H1 (cell line): Measurements from ENCODE around the gene OR1M1. TPM values are rescaled to one million over a fixed set of nuclear protein-coding genes. Genes with fewer than 3 reads are reported as not detected.

Source experiments
- CTCF ChIA-PET: fragments of 300-600 bp; sonication (Branson Sonifier 250); formaldehyde crosslinking; loops from one replicate; lab custom pipeline; 2021; ENCODE audit not compliant: partially characterized antibody; lab: Charles Lee
- POLR2A ChIA-PET: fragments of 300-600 bp; sonication (Branson Sonifier 250); formaldehyde crosslinking; loops from one replicate; lab custom pipeline; 2021; ENCODE audit warnings: inconsistent platforms; ENCODE audit not compliant: partially characterized antibody; lab: Charles Lee
- DNase-seq, 2 experiments: peaks; one replicate each; pipeline versions ENCODE4 v3.0.0 to v3.0.0-alpha.2; 2010 to 2022; ENCODE audit warnings: low spot score in 2 of 2, low read depth in 1 of 2, mixed read lengths in 1 of 2
- FAIRE-seq: peaks from 2 replicates; lab custom pipeline; 2011; peaks lifted over from hg19 to GRCh38; lab: Jason Lieb, UNC
- H2AFZ ChIP-seq: 2 replicates; pipeline ENCODE4 v1.8.1; 2012; ENCODE audit warnings: low read length, inconsistent platforms
- H2AK5ac ChIP-seq: 2 replicates; pipeline ENCODE4 v1.6.1; 2013; ENCODE audit warnings: low read depth, low read length
- H2BK120ac ChIP-seq: replicated peaks from 2 replicates; pipeline ENCODE3; 2013; ENCODE audit warnings: low read depth, low read length, inconsistent platforms
- H2BK12ac ChIP-seq: 2 replicates; pipeline ENCODE4 v1.6.1; 2013; ENCODE audit warnings: low read depth, low read length
- H2BK15ac ChIP-seq: 2 replicates; pipeline ENCODE4 v1.6.1; 2013; ENCODE audit warnings: low read length
- H2BK20ac ChIP-seq: 2 replicates; pipeline ENCODE4 v1.6.1; 2013; ENCODE audit warnings: low read length
- H2BK5ac ChIP-seq: 2 replicates; pipeline ENCODE4 v1.6.1; 2013; ENCODE audit warnings: low read depth, low read length
- H3K14ac ChIP-seq: 2 replicates; pipeline ENCODE4 v1.6.1; 2013; ENCODE audit warnings: inconsistent platforms; ENCODE audit not compliant: insufficient read length
- H3K18ac ChIP-seq: 2 replicates; pipeline ENCODE4 v1.6.1; 2013; ENCODE audit warnings: low read length; ENCODE audit errors: extremely low read depth
- H3K23ac ChIP-seq: 2 replicates; pipeline ENCODE4 v1.6.1; 2013; ENCODE audit warnings: inconsistent platforms; ENCODE audit not compliant: insufficient read length
- H3K23me2 ChIP-seq: 2 replicates; pipeline ENCODE4 v1.6.1; 2013; ENCODE audit warnings: low read depth, low read length
- H3K27ac ChIP-seq: 2 replicates; pipeline ENCODE4 v1.6.1; 2011; ENCODE audit warnings: low read depth, low read length, inconsistent platforms
- H3K27me3 ChIP-seq, 4 experiments: replicated peaks in 1 of 4; 1 replicate in 1 of 4; 2 replicates in 3 of 4; pipeline versions ENCODE4 v1.6.1 to v1.8.1; 2011 to 2013; ENCODE audit warnings: low read length in 3 of 4, mild to moderate bottlenecking in 3 of 4, inconsistent platforms in 2 of 4, mixed read lengths in 2 of 4, moderate library complexity in 1 of 4; ENCODE audit not compliant: control insufficient read depth in 3 of 4, insufficient read depth in 3 of 4; ENCODE audit errors: extremely low read depth in 1 of 4
- H3K36me3 ChIP-seq, 4 experiments: 2 replicates each; pipeline versions ENCODE4 v1.6.1 to v1.8.1; 2011 to 2013; ENCODE audit warnings: mild to moderate bottlenecking in 4 of 4, low read length in 3 of 4, moderate library complexity in 2 of 4, control low read depth in 1 of 4, inconsistent platforms in 1 of 4; ENCODE audit not compliant: insufficient read depth in 4 of 4, control insufficient read depth in 2 of 4
- H3K4ac ChIP-seq: replicated peaks from 2 replicates; pipeline ENCODE3; 2013; ENCODE audit warnings: low read length, low read depth, mixed read lengths, inconsistent platforms; ENCODE audit not compliant: insufficient read length
- H3K4me1 ChIP-seq, 4 experiments: replicated peaks in 1 of 4; 1 replicate in 1 of 4; 2 replicates in 3 of 4; pipeline versions ENCODE4 v1.6.1 to v1.8.1; 2011 to 2013; ENCODE audit warnings: low read length in 3 of 4, inconsistent platforms in 2 of 4, mixed read lengths in 1 of 4; ENCODE audit not compliant: insufficient read depth in 4 of 4, control insufficient read depth in 3 of 4
- H3K4me2 ChIP-seq, 2 experiments: 2 replicates each; pipeline versions ENCODE4 v1.6.1 to v1.8.1; 2011 to 2013; ENCODE audit warnings: low read depth in 2 of 2, low read length in 2 of 2, control low read depth in 1 of 2, inconsistent platforms in 1 of 2, mild to moderate bottlenecking in 1 of 2; ENCODE audit not compliant: insufficient read depth in 1 of 2
- H3K4me3 ChIP-seq, 4 experiments: fragments of 200-600, 300-600 bp in 1 of 4; sonication (generic), shearing (Covaris generic), sonication (Bioruptor Twin) in 1 of 4; 2 replicates each; pipeline versions ENCODE4 v1.5.1 to v1.8.1; 2011 to 2016; ENCODE audit warnings: low read length in 4 of 4, low read depth in 3 of 4, control low read depth in 2 of 4, inconsistent platforms in 2 of 4, mild to moderate bottlenecking in 2 of 4, mixed read lengths in 1 of 4, moderate library complexity in 1 of 4; ENCODE audit not compliant: insufficient read depth in 2 of 4; ENCODE audit errors: extremely low read depth in 1 of 4
- H3K56ac ChIP-seq: replicated peaks from 2 replicates; pipeline ENCODE3; 2013; ENCODE audit warnings: low read depth, mild to moderate bottlenecking, mixed read lengths, low read length, inconsistent platforms; ENCODE audit not compliant: insufficient read length
- H3K79me1 ChIP-seq: 2 replicates; pipeline ENCODE4 v1.6.1; 2013; ENCODE audit warnings: low read depth, low read length, control low read depth
- H3K79me2 ChIP-seq, 2 experiments: 2 replicates each; pipeline versions ENCODE4 v1.6.1 to v1.8.1; 2012 to 2013; ENCODE audit warnings: low read length in 2 of 2, mild to moderate bottlenecking in 2 of 2, inconsistent platforms in 1 of 2; ENCODE audit not compliant: insufficient read depth in 2 of 2, control insufficient read depth in 1 of 2
- H3K9ac ChIP-seq, 4 experiments: replicated peaks in 1 of 4; 1 replicate in 1 of 4; 2 replicates in 3 of 4; pipeline versions ENCODE4 v1.6.1 to v1.8.1; 2011 to 2013; ENCODE audit warnings: low read depth in 3 of 4, low read length in 3 of 4, control low read depth in 2 of 4, mild to moderate bottlenecking in 2 of 4, moderate library complexity in 2 of 4, inconsistent platforms in 1 of 4; ENCODE audit errors: extremely low read depth in 1 of 4
- H3K9me3 ChIP-seq, 2 experiments: 2 replicates each; pipeline versions ENCODE4 v1.6.1 to v1.8.1; 2012 to 2013; ENCODE audit warnings: mild to moderate bottlenecking in 2 of 2, moderate library complexity in 2 of 2, control low read depth in 1 of 2, inconsistent platforms in 1 of 2, low read depth in 1 of 2, low read length in 1 of 2, mixed read lengths in 1 of 2; ENCODE audit not compliant: insufficient read depth in 2 of 2
- H4K20me1 ChIP-seq, 2 experiments: replicated peaks in 1 of 2; 2 replicates each; pipeline versions ENCODE3 to v1.8.1; 2011 to 2013; ENCODE audit warnings: inconsistent platforms in 2 of 2, low read length in 2 of 2, mild to moderate bottlenecking in 1 of 2; ENCODE audit not compliant: insufficient read depth in 2 of 2, control insufficient read depth in 1 of 2
- H4K5ac ChIP-seq: 2 replicates; pipeline ENCODE4 v1.6.1; 2013; ENCODE audit warnings: low read length, low read depth, mixed read lengths, inconsistent platforms; ENCODE audit not compliant: insufficient read length
- H4K8ac ChIP-seq: 2 replicates; pipeline ENCODE4 v1.8.0; 2013; ENCODE audit warnings: mild to moderate bottlenecking, moderate library complexity, low read length, inconsistent platforms; ENCODE audit not compliant: insufficient read depth; ENCODE audit errors: extremely low read depth
- H4K91ac ChIP-seq: replicated peaks from 2 replicates; pipeline ENCODE3; 2013; ENCODE audit warnings: low read length, mixed read lengths, inconsistent platforms; ENCODE audit not compliant: insufficient read length
- MAFK ChIP-seq: IDR thresholded peaks from 2 replicates; pipeline ENCODE4 v1.6.1; 2012; ENCODE audit warnings: low read depth, mild to moderate bottlenecking, improper control_type of control experiment, low read length
- NRF1 ChIP-seq: IDR thresholded peaks from 2 replicates; pipeline ENCODE4 v1.6.1; 2011; ENCODE audit warnings: mild to moderate bottlenecking, low read depth, low read length, improper control_type of control experiment
- TCF12 ChIP-seq: IDR thresholded peaks from 2 replicates; pipeline ENCODE4 v1.6.1; 2011; ENCODE audit warnings: low read depth, mild to moderate bottlenecking, low read length
- ZNF274 ChIP-seq: IDR thresholded peaks from 2 replicates; pipeline ENCODE4 v1.7.0; 2012; ENCODE audit warnings: low read length, borderline replicate concordance; ENCODE audit errors: extremely low read depth
- WGBS, 2 experiments: shearing (Covaris generic) in 1 of 2; methylation state at CpG; one replicate each; pipeline versions ENCODE4 v1.1.6 to v1.1.7; 2013 to 2015; ENCODE audit warnings: low lambda C conversion rate in 2 of 2, mixed read lengths in 2 of 2, inconsistent platforms in 1 of 2, low coverage in 1 of 2, missing lambda C conversion rate in 1 of 2; ENCODE audit not compliant: insufficient replicate concordance in 2 of 2, insufficient coverage in 1 of 2, insufficient read length in 1 of 2; ENCODE audit errors: extremely low coverage in 1 of 2, missing lambda C conversion rate in 1 of 2; 5-methylcytosine and 5-hydroxymethylcytosine counted together
- polyA plus RNA-seq, 7 experiments: library from polyadenylated mRNA; depleted of rRNA in 3 of 7; stranded (reverse) in 5 of 7; unstranded in 2 of 7; fragments of >200 nt in 5 of 7; fragments of 200-250 nt in 2 of 7; gene quantifications; 1 replicate in 5 of 7; 2 replicates in 1 of 7; 4 replicates in 1 of 7; pipeline versions ENCODE4 v1.2.1 to v1.2.3, GENCODE V29; 2011 to 2013; ENCODE audit warnings: missing spikeins in 2 of 7, mixed read lengths in 2 of 7
- total RNA-seq: library from RNA; stranded (reverse); fragmentation: NEBNext Ultra II Directional; extraction: Animal tissue kit (Norgen Biotek cat#: 25700); gene quantifications from 2 replicates; pipeline ENCODE4 v1.2.1, GENCODE V29; 2021

OR1M1 gene
- total and polyA plus RNA-seq, 2 of the 8 experiments (the other 6 are each of a cell fraction or from before 2014, with no cell fraction given): 0.12 TPM; not detected in 1

DNA sequence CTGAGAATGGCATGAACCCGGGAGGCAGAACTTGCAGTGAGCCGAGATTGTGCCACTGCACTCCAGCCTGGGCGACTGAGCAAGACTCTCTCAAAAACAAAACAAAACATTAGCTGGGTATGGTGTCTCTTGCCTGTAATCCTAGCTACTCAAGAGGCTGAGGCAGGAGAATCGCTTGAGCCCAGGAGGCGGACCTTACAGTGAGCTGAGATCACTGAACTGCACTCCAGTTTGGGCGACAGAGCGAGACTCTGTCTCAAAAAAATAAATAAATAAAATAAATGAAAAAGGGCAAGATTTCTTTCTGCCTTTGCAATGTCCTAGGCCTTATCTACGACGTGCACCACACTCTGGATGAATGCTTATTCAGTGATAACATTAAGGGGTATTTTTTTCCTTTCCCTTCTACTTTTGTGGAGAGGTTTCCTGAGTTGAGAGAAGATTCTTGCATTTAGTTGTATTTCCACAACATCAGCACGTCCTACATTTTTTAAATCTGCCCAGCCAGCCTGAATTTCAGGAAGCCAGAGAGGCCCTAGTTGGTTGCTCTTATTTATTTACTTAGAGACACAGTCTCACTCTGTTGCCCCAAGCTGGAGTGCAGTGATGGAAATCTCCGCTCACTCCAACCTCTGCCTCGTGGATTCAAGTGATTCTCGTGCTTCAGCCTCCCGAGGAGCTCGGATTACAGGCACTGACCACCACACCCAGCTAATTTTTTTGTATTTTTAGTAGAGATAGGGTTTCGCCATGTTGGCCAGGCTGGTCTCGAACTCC, 26.1 kb upstream of the OR1M1 start:
- Histone ChIP-seq H2AFZ (no peak overlapping the region), H3K4ac (no peak overlapping the region), H3K56ac (no peak overlapping the region), H3K27ac (no peak overlapping the region), H3K36me3 (no peaks in the 10 kb centered on the region), H2BK20ac (no peak overlapping the region), H2AK5ac (no peak overlapping the region), H3K4me3 (no peak overlapping the region), H3K18ac (no peak overlapping the region), H3K14ac (no peak overlapping the region), H2BK5ac (no peak overlapping the region), H4K5ac (no peak overlapping the region), H4K20me1 (no peaks in the 10 kb centered on the region), H3K79me1 (no peaks in the 10 kb centered on the region), H2BK15ac (no peak overlapping the region), H4K91ac (no peak overlapping the region), H3K9ac (no peak overlapping the region), H3K4me1 (peaks cover 0 to 6% (median 3%) of the 10 kb centered on the region in 4 experiments; a peak in 4 of 7 replicates), H2BK12ac (no peak overlapping the region), H3K23me2 (no peaks in the 10 kb centered on the region), H3K9me3 (no peaks in the 10 kb centered on the region), H3K27me3 (no peaks in the 10 kb centered on the region), H2BK120ac (no peak overlapping the region), H3K79me2 (no peaks in the 10 kb centered on the region), H3K4me2 (no peak overlapping the region), H3K23ac (no peak overlapping the region), H4K8ac (no peak overlapping the region)
- no peak for TF ChIP-seq MAFK
- TF ChIP-seq ZNF274: no peak
- TF ChIP-seq TCF12: no peak
- TF ChIP-seq NRF1: no peak
- DNase-seq (no peak), FAIRE-seq (no peak)
- ChIA-PET CTCF (interaction anchor here (0.8 to 1.2 kb wide), 2 partner anchors 9 to 480 kb away, joined by 3 read pairs; no protein-coding TSS in a partner anchor), POLR2A (no interaction called here)
- WGBS, 2 experiments: 87% methylated on average over 17 of the region's 17 CpGs; no CpG with 5 or more reads in 1 of the 2 experiments
